Measurements from ENCODE around the gene ZC3H18. TPM values are rescaled to one million over a fixed set of nuclear protein-coding genes. Genes with fewer than 3 reads are reported as not detected.

ZC3H18 gene
- total RNA-seq, 1 experiment from 2014 or later, result 76.4 TPM

DNA sequence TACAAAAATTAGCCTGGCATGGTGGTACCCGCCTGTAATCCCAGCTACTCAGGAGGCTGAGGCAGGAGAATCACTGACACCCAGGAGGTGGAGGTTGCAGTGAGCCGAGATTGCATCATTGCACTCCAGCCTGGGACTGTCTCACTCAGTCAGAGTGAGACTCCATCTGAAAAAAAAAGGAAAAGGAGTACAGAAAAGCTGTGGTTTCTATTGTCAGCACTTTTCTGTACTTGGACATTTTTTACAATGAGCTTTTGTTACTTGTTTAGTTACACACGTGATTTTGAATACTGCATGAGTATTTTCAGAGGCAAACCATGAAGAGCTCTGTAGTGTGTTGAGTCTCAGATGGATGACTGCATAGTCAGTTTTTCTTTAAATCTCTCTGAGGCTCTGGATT, 26.3 kb downstream of the ZC3H18 start:
- ChIA-PET CTCF (no interaction called here), POLR2A (ENCODE audit: unreplicated experiment) (no interaction called here)
- BruUV-seq (replicated peaks), result no TSS peak
- no peak overlapping the region for H3K4me2 ChIP-seq
- no peaks in the 10 kb centered on the region for H3K27me3 ChIP-seq (ENCODE audit: insufficient read depth, low read depth)
- H3K9me2 ChIP-seq (ENCODE audit: insufficient read depth), result no peaks in the 10 kb centered on the region
- intact Hi-C loops (cut with micrococcal nuclease; ENCODE audit: unreplicated experiment), result no loop called here
- H3K4me3 ChIP-seq, result no peak overlapping the region
- H3K79me2 ChIP-seq (ENCODE audit: low read depth), result no peaks in the 10 kb centered on the region
- H2AFZ ChIP-seq, result no peak overlapping the region
- H4K20me1 ChIP-seq (ENCODE audit: insufficient read depth), result peaks cover 9% of the 10 kb centered on the region
- no peak overlapping the region for H3K27ac ChIP-seq
- H3F3A ChIP-seq (ENCODE audit: insufficient read depth, low read depth), result no peaks in the 10 kb centered on the region
- DNase-seq, result no peak
- H3K9me3 ChIP-seq (ENCODE audit: insufficient read depth, low read depth), result no peaks in the 10 kb centered on the region
- peaks cover 9% of the 10 kb centered on the region; the same call in 1 of the 2 replicates for H3K36me3 ChIP-seq (ENCODE audit: low read depth)
- TF ChIP-seq EZH2 (IDR thresholded peaks at IDR 0.05; ENCODE audit: low read depth), result no peak
- TF ChIP-seq, protein P1, sequence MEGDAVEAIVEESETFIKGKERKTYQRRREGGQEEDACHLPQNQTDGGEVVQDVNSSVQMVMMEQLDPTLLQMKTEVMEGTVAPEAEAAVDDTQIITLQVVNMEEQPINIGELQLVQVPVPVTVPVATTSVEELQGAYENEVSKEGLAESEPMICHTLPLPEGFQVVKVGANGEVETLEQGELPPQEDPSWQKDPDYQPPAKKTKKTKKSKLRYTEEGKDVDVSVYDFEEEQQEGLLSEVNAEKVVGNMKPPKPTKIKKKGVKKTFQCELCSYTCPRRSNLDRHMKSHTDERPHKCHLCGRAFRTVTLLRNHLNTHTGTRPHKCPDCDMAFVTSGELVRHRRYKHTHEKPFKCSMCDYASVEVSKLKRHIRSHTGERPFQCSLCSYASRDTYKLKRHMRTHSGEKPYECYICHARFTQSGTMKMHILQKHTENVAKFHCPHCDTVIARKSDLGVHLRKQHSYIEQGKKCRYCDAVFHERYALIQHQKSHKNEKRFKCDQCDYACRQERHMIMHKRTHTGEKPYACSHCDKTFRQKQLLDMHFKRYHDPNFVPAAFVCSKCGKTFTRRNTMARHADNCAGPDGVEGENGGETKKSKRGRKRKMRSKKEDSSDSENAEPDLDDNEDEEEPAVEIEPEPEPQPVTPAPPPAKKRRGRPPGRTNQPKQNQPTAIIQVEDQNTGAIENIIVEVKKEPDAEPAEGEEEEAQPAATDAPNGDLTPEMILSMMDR (conservative IDR thresholded peaks at IDR 0.05), result no peak
- H3K4me1 ChIP-seq (replicated peaks; ENCODE audit: insufficient read depth), result no peaks in the 10 kb centered on the region

DNA sequence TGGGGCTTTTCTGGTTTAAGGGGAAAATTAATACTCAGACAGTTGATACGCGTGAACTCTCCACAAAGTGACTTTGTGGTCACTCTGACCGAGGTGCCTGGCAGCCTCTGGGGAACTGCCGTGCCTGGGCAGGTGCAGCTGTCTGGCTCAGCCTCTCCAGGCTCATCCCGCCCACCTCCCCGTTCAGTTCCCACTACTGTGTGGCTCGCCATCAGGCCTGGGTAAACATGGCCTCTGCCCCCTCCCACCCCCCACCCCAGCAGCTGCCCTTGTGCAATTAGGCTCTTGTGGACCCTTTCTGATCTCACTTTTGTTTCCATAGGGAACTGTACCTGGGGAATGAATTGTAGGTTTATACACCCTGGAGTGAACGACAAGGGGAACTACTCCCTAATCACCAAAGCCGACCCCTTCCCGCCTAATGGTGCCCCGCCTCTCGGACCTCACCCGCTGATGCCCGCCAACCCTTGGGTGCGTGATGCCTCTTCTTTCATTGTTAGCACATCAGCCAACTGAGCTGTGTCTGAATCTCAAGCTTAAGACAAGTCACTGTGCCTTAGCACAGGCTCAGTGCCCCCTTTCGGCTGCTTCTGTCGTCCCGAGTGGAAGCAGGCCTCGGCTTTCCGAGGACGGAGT, 27.8 kb downstream of the ZC3H18 start:
- Histone ChIP-seq H3K9me3 (ENCODE audit: insufficient read depth, low read depth) (no peaks in the 10 kb centered on the region), H3K9me2 (ENCODE audit: insufficient read depth) (no peaks in the 10 kb centered on the region), H3K4me1 (replicated peaks; ENCODE audit: insufficient read depth) (no peaks in the 10 kb centered on the region), H3K27ac (no peak overlapping the region), H3K4me3 (no peak overlapping the region), H3K79me2 (ENCODE audit: low read depth) (no peaks in the 10 kb centered on the region), H2AFZ (no peak overlapping the region), H4K20me1 (ENCODE audit: insufficient read depth) (peaks cover 7% of the 10 kb centered on the region), H3K27me3 (ENCODE audit: insufficient read depth, low read depth) (no peaks in the 10 kb centered on the region), H3K36me3 (ENCODE audit: low read depth) (peaks cover 9% of the 10 kb centered on the region; the same call in 1 of the 2 replicates), H3F3A (ENCODE audit: insufficient read depth, low read depth) (no peaks in the 10 kb centered on the region), H3K4me2 (no peak overlapping the region)
- no peak for DNase-seq
- ChIA-PET CTCF (interaction anchor here (0.6 kb wide), 1 partner anchor 57 kb away, joined by 4 read pairs; no protein-coding TSS in a partner anchor), POLR2A (ENCODE audit: unreplicated experiment) (no interaction called here)
- intact Hi-C loops (cut with micrococcal nuclease; ENCODE audit: unreplicated experiment), result no loop called here
- no TSS peak for BruUV-seq (replicated peaks)
- TF ChIP-seq, protein P1 (conservative IDR thresholded peaks at IDR 0.05), result no peak
- TF ChIP-seq EZH2 (IDR thresholded peaks at IDR 0.05; ENCODE audit: low read depth), result no peak

DNA sequence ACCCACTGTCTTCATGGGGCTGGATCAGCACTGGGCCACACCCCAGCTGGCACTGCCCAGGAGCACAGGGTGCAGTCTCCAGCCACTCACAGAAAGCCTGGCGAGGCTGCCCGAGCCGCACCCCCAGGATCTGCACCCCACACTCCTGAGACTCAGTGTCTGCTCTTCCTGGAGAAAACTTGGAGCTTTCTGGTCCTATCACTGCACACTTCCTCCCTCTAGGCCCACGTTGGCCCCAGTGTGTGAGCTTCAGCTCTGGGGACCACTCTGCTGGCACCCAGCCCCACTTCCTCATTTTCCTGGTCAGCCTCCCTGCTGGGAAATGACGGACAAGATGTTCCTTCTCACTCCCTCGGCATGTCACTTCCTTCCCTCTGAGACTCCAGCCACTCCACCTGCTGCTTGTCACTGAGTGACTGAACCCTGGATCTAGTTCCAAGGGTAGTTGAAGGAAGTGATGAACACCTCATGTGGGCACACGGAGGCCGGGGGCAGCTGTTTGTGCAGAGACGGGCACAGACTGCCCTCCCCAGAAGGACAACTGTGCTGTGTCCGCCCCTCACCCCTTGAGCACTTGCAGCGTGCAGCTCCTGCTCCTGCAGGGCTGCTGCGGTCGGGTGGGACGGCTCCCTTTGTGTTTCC, 29.0 kb downstream of the ZC3H18 start:
- Histone ChIP-seq H3K9me2 (ENCODE audit: insufficient read depth) (no peaks in the 10 kb centered on the region), H2AFZ (no peak overlapping the region), H3K4me3 (no peak overlapping the region), H3K4me1 (replicated peaks; ENCODE audit: insufficient read depth) (no peaks in the 10 kb centered on the region), H3K36me3 (ENCODE audit: low read depth) (peaks cover 9% of the 10 kb centered on the region; the same call in 1 of the 2 replicates), H3K27me3 (ENCODE audit: insufficient read depth, low read depth) (no peaks in the 10 kb centered on the region), H3K27ac (no peak overlapping the region), H3K79me2 (ENCODE audit: low read depth) (no peaks in the 10 kb centered on the region), H4K20me1 (ENCODE audit: insufficient read depth) (no peaks in the 10 kb centered on the region; the same call in none of the 2 replicates), H3K9me3 (ENCODE audit: insufficient read depth, low read depth) (no peaks in the 10 kb centered on the region), H3F3A (ENCODE audit: insufficient read depth, low read depth) (no peaks in the 10 kb centered on the region), H3K4me2 (no peak overlapping the region)
- ChIA-PET CTCF (no interaction called here), POLR2A (ENCODE audit: unreplicated experiment) (no interaction called here)
- intact Hi-C loops (cut with micrococcal nuclease; ENCODE audit: unreplicated experiment), result no loop called here
- no peak for DNase-seq
- BruUV-seq (replicated peaks), result no TSS peak
- TF ChIP-seq, protein P1 (conservative IDR thresholded peaks at IDR 0.05), result no peak
- no peak for TF ChIP-seq EZH2 (IDR thresholded peaks at IDR 0.05; ENCODE audit: low read depth)
